HK-2 (cell line): ENCODE measurements around the gene MACF1.
"Not testable (repeated sequence)": the region's sequence is repeated elsewhere in the genome, so short reads cannot be mapped to it uniquely, and the experiment has no call there.

Source experiments
- DNase-seq: peaks from one replicate; pipeline ENCODE4 v3.0.0-alpha.2; 2018; ENCODE audit not compliant: unreplicated experiment

Gene MACF1

DNA sequence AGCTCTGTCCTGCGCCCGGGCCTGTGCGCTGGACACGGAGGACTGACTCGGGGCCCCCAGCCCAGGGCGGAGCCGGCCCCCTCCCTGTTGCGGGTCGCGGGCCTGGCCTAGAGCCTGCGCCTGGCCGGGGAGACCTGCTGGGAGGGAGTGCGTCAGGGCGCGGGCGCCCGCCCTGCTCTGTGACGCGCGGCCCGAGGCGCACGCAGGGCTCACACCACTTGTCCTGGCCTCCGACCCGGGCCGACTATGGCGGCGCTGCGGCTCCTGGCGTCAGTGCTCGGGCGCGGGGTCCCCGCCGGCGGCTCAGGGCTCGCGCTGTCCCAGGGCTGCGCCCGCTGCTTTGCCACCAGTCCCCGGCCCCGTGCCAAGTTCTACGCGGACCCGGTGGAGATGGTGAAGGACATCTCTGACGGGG lies 310.2 kb downstream of the MACF1 start:
- not testable (repeated sequence) for DNase-seq

DNA sequence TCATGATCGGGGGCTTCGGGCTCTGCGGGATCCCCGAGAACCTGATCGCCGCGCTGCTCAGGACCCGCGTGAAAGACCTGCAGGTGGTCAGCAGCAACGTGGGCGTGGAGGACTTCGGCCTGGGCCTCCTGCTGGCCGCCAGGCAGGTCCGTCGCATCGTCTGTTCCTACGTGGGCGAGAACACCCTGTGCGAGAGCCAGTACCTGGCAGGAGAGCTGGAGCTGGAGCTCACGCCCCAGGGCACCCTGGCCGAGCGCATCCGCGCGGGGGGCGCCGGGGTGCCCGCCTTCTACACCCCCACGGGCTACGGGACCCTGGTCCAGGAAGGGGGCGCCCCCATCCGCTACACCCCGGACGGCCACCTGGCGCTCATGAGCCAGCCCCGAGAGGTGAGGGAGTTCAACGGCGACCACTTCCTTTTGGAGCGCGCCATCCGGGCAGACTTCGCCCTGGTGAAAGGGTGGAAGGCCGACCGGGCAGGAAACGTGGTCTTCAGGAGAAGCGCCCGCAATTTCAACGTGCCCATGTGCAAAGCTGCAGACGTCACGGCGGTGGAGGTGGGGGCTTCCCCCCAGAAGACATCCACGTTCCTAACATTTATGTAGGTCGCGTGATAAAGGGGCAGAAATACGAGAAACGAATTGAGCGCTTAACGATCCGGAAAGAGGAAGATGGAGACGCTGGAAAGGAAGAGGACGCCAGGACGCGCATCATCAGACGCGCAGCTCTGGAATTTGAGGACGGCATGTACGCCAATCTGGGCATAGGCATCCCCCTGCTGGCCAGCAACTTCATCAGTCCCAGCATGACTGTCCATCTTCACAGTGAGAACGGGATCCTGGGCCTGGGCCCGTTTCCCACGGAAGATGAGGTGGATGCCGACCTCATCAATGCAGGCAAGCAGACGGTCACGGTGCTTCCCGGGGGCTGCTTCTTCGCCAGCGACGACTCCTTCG lies 310.9 kb downstream of the MACF1 start:
- not testable (repeated sequence) for DNase-seq

DNA sequence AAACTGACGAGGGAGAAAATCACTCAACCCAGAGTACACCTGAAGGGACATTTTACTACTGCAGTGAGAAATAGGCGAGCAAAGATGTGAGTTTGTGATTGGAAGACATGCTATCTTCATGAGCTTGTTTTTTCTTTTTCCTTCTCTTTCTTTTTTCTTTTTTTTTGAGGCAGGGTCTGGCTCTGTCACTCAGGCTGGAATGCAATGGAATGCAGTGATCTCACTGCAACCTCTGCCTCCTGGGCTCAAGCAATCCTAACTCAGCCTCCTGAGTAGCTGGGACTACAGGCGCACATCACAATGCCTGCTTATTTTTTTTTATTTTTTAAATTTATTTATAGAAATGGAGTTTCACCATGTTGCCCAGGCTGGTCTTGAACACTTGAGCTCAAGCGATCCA lies 312.3 kb downstream of the MACF1 start:
- not testable (repeated sequence) for DNase-seq

DNA sequence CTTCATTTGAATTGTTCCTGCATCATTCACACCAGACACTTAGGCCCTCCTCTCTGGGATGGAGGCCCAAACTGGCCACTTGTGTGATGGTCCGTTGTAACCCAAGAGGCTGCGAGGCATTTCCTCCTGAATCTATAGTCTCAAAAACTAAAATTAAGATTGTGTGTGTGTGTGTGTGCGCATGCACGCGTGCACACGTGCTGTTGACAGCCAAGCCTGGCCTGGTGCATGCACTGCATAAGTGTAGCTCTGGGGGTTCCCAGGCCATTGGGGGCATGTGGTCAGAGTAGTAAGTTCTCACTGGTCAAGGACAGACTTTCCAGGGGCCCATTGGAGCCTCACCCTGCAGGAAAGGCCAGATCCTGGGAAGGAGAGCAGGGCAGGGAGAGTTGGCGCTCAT lies 313.4 kb downstream of the MACF1 start:
- not testable (repeated sequence) for DNase-seq

DNA sequence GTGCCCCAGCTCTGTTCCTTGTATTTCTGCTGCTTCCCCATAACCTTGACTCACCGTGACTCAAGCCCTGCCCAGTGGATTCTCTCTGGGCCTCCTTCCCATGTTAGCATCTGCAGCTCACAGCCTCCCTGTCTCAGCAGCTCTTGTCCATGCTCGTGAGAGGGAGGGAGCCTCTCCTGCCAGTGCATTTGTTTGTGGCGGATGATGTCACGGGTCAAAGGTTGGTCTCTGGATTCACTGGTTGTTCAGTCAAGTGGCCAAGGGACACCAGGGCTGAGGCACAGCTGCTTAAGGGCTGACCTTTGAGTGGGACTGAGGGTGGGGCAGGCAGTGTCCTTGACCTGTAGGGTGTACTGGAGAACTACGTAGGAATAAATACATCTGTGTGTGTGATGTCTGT lies 314.9 kb downstream of the MACF1 start:
- DNase-seq, result not testable (repeated sequence)

DNA sequence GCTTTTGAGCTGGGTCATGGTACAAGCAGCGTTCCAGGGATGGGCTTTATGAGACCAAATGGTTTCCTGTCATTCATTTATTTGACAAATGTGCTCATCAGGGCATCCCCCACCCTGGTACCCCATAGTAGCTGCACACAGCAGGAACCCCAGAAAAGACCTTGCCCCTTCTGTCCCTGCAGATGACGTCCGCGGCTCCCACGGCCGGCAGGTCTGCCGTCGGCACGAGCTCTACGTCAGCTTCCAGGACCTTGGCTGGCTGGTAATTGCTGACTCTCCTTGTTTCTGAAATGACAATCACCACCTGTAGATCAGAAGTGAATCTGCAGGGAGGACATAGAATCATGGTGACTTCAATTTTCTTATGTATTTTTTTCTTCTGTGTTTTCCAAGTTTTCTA lies 317.7 kb downstream of the MACF1 start:
- DNase-seq, result not testable (repeated sequence)

DNA sequence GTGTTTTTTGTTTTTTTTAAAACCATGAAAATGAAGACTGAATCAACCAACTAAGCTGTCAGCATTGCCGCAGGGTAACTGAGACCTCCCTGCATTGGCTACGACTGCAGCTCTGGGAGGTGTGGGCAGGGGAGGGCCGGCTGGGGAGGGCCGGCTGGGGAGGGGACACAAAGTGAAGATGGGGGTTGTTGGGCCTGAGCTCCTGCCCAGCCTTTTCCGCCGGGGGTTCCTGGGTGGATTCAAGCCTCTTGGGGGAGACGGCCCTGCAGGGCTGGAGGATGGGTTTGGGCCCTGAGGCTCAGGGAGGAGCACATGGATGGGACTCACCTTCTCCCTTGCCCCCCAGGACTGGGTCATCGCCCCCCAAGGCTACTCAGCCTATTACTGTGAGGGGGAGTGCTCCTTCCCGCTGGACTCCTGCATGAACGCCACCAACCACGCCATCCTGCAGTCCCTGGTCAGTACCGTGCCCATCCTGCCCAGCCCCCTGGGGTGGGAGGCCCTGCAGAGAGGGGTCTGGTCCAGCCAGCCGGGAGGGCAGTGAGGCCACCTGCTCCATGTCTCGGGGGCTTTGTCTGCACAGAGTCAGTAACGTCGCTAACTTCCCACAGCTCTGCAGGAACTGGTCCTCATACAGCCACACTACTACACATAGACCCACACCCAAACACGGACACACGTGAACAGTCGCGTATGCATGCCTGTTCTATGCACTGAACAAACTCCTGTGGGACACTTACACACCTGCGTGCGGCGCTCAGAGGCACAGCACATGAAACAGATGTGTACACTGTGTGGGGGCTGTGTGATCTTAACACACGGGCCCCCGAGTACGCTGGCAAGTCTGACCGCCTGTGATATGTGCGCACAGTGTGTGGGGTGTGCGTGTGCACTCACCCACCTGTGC lies 318.4 kb downstream of the MACF1 start:
- no peak for DNase-seq

DNA sequence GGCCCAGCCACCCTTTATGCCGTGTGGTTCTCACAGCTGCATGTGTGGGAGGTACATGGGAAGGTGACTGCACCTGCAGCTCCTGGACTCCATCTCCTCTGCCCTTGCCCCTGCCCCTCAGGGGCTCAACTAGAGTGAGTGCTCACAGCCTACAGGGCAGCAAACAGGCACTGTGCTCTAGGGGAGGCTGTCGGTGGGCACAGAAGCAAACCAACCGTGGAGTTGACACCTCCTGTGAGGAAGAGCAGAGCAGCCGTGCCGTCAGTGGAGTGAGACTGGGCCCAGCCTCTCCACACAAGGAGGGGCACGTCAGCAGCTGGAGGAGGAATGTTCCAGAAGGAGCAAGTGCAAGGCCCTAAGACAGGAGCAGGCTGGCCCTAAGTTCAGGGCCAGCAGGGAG lies 319.7 kb downstream of the MACF1 start:
- DNase-seq, result no peak

DNA sequence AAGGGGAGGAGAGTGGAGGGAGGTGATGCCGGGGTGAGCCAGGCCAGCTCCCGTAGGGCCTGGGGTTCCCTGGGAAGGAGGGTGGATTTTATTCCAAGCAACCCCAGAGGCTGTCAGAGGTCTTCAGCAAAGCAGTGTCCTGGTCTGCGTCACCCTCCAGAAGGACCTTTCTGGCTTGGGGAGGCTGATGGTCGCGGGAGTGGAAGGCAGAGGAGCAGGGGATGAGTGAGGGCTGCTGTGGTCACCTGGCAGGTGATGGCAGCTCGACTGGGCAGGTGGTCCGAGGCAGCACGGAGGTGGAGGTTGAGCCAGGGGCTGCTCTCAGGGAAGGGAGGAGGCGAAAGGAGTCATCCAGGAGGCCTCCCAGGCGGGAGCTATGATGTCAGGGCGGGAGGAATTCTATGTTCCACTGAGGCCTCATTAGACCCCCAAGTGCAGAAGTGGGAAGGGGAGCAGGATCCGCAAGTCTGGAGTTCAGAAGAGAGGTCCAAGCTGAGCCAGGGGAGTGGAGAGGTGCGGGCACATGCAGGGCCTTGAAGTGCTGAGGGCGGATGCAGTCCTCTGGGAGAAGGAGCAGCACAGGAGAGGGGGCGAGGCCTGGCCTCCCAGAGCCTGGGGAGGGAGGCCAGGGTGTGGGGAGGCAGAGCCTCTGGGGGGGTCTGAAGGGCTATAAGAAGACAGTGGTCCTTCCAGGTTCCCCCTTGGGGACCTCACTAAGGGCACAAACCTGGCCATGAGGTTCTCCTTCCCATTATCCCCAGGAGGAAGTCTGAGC lies 320.3 kb downstream of the MACF1 start:
- no peak for DNase-seq

DNA sequence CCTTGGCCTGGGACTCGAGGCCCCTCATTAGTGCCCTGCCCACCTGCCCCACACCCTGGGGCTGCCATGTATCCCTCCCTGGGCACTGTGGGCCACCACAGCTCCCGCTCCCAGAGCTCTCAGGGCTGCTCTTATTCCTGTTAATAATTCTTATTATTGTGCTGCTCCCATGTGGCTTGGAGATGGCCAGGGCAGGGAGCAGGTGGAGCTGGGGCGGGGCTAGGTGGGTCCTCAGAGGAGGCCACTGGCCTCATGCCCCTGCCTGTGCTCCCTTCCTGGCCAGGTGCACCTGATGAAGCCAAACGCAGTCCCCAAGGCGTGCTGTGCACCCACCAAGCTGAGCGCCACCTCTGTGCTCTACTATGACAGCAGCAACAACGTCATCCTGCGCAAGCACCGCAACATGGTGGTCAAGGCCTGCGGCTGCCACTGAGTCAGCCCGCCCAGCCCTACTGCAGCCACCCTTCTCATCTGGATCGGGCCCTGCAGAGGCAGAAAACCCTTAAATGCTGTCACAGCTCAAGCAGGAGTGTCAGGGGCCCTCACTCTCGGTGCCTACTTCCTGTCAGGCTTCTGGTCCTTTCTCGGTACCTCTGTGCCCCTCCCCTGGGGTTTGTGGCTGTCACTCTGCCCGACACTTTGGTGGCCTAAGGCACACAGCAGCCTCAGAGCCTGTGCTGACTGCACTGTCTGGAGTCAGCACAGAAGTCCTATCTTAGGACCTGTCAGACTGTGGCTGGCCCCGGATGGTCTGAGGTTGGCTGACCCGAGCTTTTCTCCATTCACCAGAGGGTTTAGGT lies 321.1 kb downstream of the MACF1 start:
- no peak for DNase-seq

DNA sequence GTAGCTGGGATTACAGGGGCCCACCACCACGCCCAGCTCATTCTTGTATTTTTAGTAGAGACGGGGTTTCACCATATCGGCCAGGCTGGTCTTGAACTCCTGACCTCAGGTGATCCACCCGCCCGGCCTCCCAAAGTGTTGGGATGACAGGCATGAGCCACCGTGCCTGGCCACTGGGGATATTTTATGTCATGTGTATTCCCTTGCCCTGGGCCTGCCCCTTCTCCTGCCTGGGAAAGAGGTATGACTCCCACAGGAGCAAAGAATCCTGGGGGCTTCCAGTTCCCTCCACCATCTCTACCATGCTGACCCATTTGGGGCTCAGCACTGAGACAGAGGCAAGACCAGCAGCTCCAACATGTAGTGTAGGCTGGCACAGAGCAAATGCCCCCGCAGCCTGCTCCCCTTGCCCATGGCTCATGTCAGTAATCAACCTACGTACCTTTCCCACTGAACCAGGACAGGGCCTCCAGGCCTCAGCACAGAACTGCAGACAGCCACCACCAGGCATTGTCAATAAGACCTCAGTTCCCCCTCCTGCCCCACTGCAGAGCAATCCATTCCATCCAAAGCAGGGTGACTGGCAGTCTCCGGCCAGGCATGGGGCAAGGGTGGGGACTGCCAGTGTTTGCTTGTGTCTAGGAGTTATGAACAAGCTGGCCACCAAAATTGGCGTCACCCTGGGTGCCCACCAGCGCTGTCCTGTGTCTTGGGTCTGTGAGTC lies 322.1 kb downstream of the MACF1 start:
- DNase-seq, result no peak

DNA sequence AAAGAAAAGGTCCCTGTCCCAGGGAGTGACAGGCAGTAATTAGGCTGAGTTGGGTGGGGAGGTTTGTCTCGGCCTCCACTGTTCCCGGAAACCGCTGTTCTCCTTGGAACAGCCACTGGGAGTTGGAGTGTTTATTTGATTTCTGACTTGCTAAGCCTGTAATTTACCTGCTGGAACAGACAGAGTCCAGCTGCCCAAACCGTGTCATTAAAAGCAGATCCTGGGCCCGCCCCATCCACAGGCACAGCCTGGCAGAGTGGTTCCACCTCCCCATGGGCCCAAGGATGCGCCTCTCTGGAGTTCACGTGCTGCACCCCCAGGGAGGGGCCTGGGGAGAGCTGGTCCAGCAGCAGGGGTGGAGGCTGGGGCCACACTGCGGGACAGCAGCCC lies 322.7 kb downstream of the MACF1 start:
- not testable (repeated sequence) for DNase-seq

DNA sequence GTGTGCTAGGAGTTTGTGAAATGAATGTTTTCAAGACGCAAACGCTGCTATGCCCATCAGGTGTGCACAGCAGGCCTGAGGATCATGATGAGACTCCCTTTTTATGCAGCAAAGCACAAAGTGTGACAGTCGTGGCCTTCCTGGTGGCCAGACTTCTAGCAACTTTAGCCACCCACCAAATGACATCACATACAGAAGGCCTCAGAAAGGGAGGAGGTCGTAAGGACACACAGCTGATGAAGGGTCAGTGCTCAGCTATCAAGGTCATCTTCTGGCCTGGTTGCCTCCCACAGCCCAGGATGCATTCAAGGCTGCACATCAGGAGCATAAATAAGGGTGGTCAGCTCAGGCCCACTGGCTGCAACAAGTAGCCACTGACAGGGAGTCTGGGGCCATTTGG lies 323.6 kb downstream of the MACF1 start:
- no peak for DNase-seq

DNA sequence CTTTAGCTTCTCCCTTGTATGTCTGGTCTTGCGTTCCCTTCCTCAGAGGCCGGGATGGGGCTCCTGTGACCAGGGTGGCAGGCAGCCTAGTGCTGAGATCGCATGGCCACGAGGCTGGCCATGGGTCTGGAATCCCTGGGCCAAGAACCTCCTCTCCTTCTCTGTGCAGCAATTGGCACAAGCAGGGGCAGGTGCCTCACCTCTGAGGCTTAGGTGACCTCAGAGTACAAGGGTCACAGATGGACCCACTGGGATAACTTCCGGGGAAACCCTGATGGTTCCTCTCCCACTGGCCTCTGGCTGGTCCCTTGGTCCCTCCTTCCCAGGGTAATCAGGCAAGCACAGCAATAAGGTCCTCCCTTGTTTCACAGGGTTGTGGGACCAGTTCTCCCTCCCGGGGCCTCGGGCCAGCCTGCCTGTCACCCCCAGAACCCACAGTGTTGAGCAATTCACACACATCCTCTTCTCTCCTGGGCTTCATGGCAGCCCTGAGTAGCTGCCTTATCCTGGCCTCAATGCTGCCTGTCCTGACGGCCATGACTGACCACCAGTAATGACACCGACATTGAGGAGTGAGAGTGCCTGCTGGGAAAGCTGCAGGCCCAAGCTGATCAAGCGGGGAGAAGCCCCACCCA lies 325.5 kb downstream of the MACF1 start:
- no peak for DNase-seq

DNA sequence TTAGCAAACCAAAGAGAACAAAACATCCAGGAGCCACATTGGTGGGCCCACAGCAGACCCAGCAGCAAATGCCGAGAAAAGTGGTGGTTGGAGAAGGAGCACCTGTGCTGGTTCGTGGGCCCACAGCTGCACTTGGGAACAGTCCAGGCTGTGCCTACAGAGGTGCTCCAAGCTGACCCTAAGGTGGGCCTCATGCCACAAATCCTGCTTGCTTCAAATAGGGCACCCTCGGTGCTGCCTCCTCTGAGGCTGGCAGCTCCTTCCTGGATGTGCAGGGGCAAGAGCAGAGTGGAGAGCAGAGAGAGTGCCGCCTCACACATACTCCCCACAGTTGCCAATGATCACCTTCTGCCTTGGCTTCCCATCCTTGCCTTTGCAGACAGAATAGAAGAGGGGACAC lies 327.0 kb downstream of the MACF1 start:
- no peak for DNase-seq

DNA sequence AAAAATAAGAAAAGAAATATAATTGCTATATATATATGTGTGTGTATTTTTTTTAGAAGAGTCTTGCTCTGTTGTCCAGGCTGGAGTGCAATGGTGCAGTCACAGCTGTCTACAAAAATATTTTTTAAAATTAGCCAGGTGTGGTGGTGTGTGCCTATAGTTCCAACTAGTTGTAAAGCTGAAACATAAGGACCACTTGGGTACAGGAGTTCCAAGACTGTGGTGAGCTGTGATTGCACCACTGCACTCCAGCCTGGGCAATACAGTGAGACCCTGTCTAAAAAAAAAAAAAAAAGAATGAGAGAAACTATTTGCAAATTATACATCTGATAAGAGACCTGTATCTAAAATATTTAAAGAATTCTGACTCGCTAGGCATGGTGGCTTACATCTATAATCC lies 328.9 kb downstream of the MACF1 start:
- DNase-seq, result no peak
